ENCODE results near the gene SERPINA5. TPM values are rescaled to one million over a fixed set of nuclear protein-coding genes. Genes with fewer than 3 reads are reported as not detected.
"Not testable (repeated sequence)": the region's sequence is repeated elsewhere in the genome, so short reads cannot be mapped to it uniquely, and the experiment has no call there.

SERPINA5 gene
- total RNA-seq, 1 experiment from 2014 or later, result not detected

- H3K4me3 ChIP-seq, result no peak overlapping the region
- no peaks in the 10 kb centered on the region for H3K36me3 ChIP-seq (ENCODE audit: low read depth)
- H3K9me3 ChIP-seq (ENCODE audit: insufficient read depth, low read depth), result no peaks in the 10 kb centered on the region
- no peaks in the 10 kb centered on the region for H4K20me1 ChIP-seq (ENCODE audit: insufficient read depth)
- ChIA-PET POLR2A (ENCODE audit: unreplicated experiment) (no interaction called here), CTCF (no interaction called here)
- H3F3A ChIP-seq (ENCODE audit: insufficient read depth, low read depth), result no peaks in the 10 kb centered on the region
- intact Hi-C loops (cut with micrococcal nuclease; ENCODE audit: unreplicated experiment), result no loop called here
- H3K27me3 ChIP-seq (ENCODE audit: insufficient read depth, low read depth), result no peaks in the 10 kb centered on the region
- H3K79me2 ChIP-seq (ENCODE audit: low read depth), result no peaks in the 10 kb centered on the region
- TF ChIP-seq CTCF (conservative IDR thresholded peaks at IDR 0.05) (no peak), EZH2 (IDR thresholded peaks at IDR 0.05; ENCODE audit: low read depth) (no peak)
- H3K9me2 ChIP-seq (ENCODE audit: insufficient read depth), result no peaks in the 10 kb centered on the region
- no peaks in the 10 kb centered on the region; the same call in 1 of the 2 replicates for H3K4me1 ChIP-seq (replicated peaks; ENCODE audit: insufficient read depth)
- no peak overlapping the region for H3K27ac ChIP-seq
- no TSS peak for BruUV-seq (replicated peaks)
- DNase-seq, result no peak
- H2AFZ ChIP-seq, result no peak overlapping the region
- no peak overlapping the region for H3K4me2 ChIP-seq
These were observed 21.5 kb downstream of the SERPINA5 start for GRCh38 chr14:94602722-94603121.

GRCh38 chr14:94605361-94605760, 24.1 kb downstream of the SERPINA5 start:
- no peaks in the 10 kb centered on the region for H3K9me3 ChIP-seq (ENCODE audit: insufficient read depth, low read depth)
- H3K4me3 ChIP-seq, result no peak overlapping the region
- TF ChIP-seq EZH2 (IDR thresholded peaks at IDR 0.05; ENCODE audit: low read depth), result no peak
- TF ChIP-seq CTCF (conservative IDR thresholded peaks at IDR 0.05), result no peak
- ChIA-PET POLR2A (ENCODE audit: unreplicated experiment) (no interaction called here), CTCF (no interaction called here)
- H3K4me2 ChIP-seq, result no peak overlapping the region
- no TSS peak for BruUV-seq (replicated peaks)
- no peak overlapping the region for H3K27ac ChIP-seq
- no peaks in the 10 kb centered on the region for H3K4me1 ChIP-seq (replicated peaks; ENCODE audit: insufficient read depth)
- H3K9me2 ChIP-seq (ENCODE audit: insufficient read depth), result no peaks in the 10 kb centered on the region
- no peak overlapping the region for H2AFZ ChIP-seq
- H3K79me2 ChIP-seq (ENCODE audit: low read depth), result no peaks in the 10 kb centered on the region
- no peaks in the 10 kb centered on the region for H3K27me3 ChIP-seq (ENCODE audit: insufficient read depth, low read depth)
- H3K36me3 ChIP-seq (ENCODE audit: low read depth), result no peaks in the 10 kb centered on the region
- H4K20me1 ChIP-seq (ENCODE audit: insufficient read depth), result no peaks in the 10 kb centered on the region
- no peak for DNase-seq
- H3F3A ChIP-seq (ENCODE audit: insufficient read depth, low read depth), result no peaks in the 10 kb centered on the region
- intact Hi-C loops (cut with micrococcal nuclease; ENCODE audit: unreplicated experiment), result no loop called here

GRCh38 chr14:94608966-94609365, 27.7 kb downstream of the SERPINA5 start:
- H3K4me3 ChIP-seq; BruUV-seq (replicated peaks); H3K27ac ChIP-seq; H4K20me1 ChIP-seq (ENCODE audit: insufficient read depth); H3K27me3 ChIP-seq (ENCODE audit: insufficient read depth, low read depth); POLR2A ChIA-PET (ENCODE audit: unreplicated experiment); intact Hi-C loops (cut with micrococcal nuclease; ENCODE audit: unreplicated experiment); H3K4me2 ChIP-seq; H3K79me2 ChIP-seq (ENCODE audit: low read depth); H3F3A ChIP-seq (ENCODE audit: insufficient read depth, low read depth); H3K36me3 ChIP-seq (ENCODE audit: low read depth); H3K4me1 ChIP-seq (replicated peaks; ENCODE audit: insufficient read depth); H3K9me3 ChIP-seq (ENCODE audit: insufficient read depth, low read depth); CTCF ChIA-PET; DNase-seq; H2AFZ ChIP-seq; H3K9me2 ChIP-seq (ENCODE audit: insufficient read depth): not testable (repeated sequence)

- Histone ChIP-seq H3K79me2 (ENCODE audit: low read depth) (no peaks in the 10 kb centered on the region), H3K27ac (no peak overlapping the region), H3K36me3 (ENCODE audit: low read depth) (no peaks in the 10 kb centered on the region), H3K9me3 (ENCODE audit: insufficient read depth, low read depth) (no peaks in the 10 kb centered on the region), H3F3A (ENCODE audit: insufficient read depth, low read depth) (no peaks in the 10 kb centered on the region), H3K4me1 (replicated peaks; ENCODE audit: insufficient read depth) (no peaks in the 10 kb centered on the region), H3K4me2 (no peak overlapping the region), H2AFZ (no peak overlapping the region), H3K9me2 (ENCODE audit: insufficient read depth) (no peaks in the 10 kb centered on the region), H3K27me3 (ENCODE audit: insufficient read depth, low read depth) (no peaks in the 10 kb centered on the region), H3K4me3 (no peak overlapping the region), H4K20me1 (ENCODE audit: insufficient read depth) (no peaks in the 10 kb centered on the region)
- ChIA-PET POLR2A (ENCODE audit: unreplicated experiment) (no interaction called here), CTCF (no interaction called here)
- TF ChIP-seq CTCF (conservative IDR thresholded peaks at IDR 0.05), result no peak
- no peak for TF ChIP-seq EZH2 (IDR thresholded peaks at IDR 0.05; ENCODE audit: low read depth)
- intact Hi-C loops (cut with micrococcal nuclease; ENCODE audit: unreplicated experiment), result no loop called here
- DNase-seq, result no peak
- BruUV-seq (replicated peaks), result no TSS peak
These were observed 30.0 kb downstream of the SERPINA5 start for GRCh38 chr14:94611179-94611578.

Measured in PC-9 (cell line).